Measurements from ENCODE around the gene VWF.

The VWF gene

DNA sequence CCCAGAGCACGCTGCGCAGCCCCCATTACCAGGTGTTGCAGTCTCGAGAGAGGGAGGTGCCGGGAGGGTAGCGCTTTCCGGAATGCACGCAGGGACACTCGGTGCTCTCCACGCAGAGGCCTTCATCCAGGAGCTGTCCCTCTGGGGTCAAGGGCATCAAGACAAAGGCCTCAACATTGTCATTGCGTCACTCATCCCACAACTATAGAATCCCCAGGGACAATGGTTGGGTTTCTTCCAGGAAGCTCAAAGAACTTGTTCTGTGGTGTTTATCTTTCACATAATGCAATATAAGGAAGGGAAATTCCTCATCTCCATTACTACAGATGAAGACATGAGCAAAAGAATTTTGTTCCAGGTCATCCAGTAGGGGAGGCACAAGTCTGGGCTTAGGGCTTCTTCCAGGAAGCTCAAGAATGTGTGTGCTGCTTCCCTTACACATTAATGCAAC lies 52.1 kb downstream of the VWF start:
- Mint-ChIP-seq H3K27me3 (ENCODE audit: low read depth) (peaks cover 69% of the 10 kb centered on the region), H3K27ac (no peak overlapping the region)

DNA sequence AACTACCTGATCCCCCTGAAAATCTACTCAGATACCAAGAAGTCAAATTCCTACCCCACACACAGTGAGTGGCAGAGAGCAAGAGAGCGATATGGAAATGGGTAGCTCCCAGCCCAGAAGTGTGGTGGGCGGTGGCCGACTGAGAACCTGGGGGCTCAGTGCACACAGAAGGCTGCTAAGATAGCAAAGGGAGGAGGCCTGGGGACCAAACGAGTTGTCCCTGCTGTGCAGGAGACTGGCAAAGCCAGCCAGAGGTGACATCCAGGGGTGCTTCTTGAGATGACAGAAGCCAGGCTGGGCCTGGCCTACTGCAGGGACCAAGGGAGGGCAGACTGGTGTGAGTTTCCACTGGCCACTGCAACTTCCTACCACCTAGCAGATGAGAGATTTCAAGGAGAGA lies 52.9 kb downstream of the VWF start:
- no peak overlapping the region for H3K27ac Mint-ChIP-seq
- DNase-seq (ENCODE audit: low spot score): no peak

More for the DNA sequence above, 52.1 kb downstream of the VWF start:
- H3K4me1 Mint-ChIP-seq (ENCODE audit: low read depth): peaks cover 38% of the 10 kb centered on the region
- H3K4me3 Mint-ChIP-seq: no peak overlapping the region
- no peaks in the 10 kb centered on the region for H3K9me3 Mint-ChIP-seq
- DNase-seq (ENCODE audit: low spot score): no peak
- no peaks in the 10 kb centered on the region for H3K36me3 Mint-ChIP-seq (ENCODE audit: low read depth)

DNA sequence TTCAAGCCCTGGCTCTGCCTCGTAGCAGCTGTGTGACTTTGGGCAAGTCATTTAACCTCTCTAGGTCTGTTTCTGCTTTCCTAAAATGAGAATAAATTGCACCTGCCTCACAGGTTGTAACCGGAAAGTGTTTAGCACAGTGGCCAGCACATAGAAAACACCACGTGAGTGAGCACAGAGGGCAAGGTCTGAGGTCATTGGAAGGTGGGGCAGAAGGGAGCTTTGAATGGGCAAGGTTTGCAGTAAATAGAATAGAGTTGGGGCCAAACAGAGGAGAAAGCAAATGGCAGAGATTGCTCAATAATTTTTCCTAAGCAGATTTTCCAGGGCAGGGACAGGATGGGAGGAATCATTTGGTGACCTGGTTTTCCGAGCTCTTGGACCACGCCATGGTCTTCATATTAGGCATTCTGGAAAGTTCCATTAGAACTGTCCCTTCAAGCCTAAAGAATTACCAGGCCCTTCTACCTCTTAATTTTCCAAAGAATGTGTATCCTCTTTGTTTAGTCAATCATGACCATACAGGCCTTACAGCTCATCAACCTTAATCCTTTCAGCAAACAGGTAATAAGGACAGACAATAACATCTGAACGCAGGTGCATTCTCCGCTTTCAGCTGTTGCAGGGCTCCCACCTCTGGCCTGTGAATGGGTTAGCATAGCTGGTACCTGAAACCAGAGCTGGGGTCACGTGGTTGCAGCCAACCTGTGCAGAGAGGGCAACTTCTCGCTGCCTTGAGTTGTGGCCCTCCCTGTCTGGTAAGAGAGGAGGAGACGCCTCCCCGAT lies 53.8 kb downstream of the VWF start:
- Mint-ChIP-seq H3K27me3 (ENCODE audit: low read depth) (peaks cover 63% of the 10 kb centered on the region), H3K4me3 (no peak overlapping the region), H3K4me1 (ENCODE audit: low read depth) (peaks cover 32% of the 10 kb centered on the region), H3K9me3 (no peaks in the 10 kb centered on the region), H3K27ac (no peak overlapping the region), H3K36me3 (ENCODE audit: low read depth) (no peaks in the 10 kb centered on the region)
- no peak for DNase-seq (ENCODE audit: low spot score)

More for the DNA sequence above, 52.9 kb downstream of the VWF start:
- H3K4me3 Mint-ChIP-seq: no peak overlapping the region
- H3K27me3 Mint-ChIP-seq (ENCODE audit: low read depth): peaks cover 71% of the 10 kb centered on the region
- H3K36me3 Mint-ChIP-seq (ENCODE audit: low read depth): no peaks in the 10 kb centered on the region
- H3K4me1 Mint-ChIP-seq (ENCODE audit: low read depth): peaks cover 38% of the 10 kb centered on the region
- H3K9me3 Mint-ChIP-seq: no peaks in the 10 kb centered on the region

DNA sequence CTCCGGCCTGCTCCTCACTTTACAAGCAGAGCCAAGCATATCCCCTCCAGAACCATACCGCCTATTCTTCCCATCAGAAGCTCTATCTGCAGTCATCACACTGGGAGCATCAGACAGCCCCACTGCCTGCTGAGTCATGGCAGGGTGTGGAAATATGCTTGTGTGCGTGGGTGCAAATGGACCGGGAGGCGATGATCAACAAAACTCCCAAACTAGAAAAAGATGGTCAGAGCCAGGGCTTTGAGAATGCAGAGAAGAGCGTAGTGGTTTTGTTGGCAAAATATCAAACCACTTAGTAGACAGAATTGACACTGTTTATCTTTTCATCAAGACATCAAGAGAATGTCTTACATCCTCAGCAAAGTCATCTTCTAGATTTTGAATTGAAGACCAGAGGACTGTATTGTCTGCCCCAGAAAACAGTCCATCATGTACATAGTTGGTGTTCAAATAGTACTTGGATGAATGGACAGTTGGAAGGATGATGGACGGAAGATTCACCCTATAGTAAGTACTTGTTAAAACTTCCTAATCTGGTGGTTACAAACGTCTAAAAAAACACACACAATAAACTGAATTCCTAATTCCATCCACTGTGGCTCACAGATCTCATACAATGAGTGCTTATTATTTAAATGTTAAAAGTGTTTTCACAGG lies 54.9 kb downstream of the VWF start:
- Mint-ChIP-seq H3K4me3 (peak overlapping the region; percentile 49), H3K27me3 (ENCODE audit: low read depth) (peaks cover 52% of the 10 kb centered on the region), H3K9me3 (no peaks in the 10 kb centered on the region), H3K4me1 (ENCODE audit: low read depth) (peaks cover 24% of the 10 kb centered on the region), H3K27ac (no peak overlapping the region), H3K36me3 (ENCODE audit: low read depth) (no peaks in the 10 kb centered on the region)
- peak; percentile 61 for DNase-seq (ENCODE audit: low spot score)

DNA sequence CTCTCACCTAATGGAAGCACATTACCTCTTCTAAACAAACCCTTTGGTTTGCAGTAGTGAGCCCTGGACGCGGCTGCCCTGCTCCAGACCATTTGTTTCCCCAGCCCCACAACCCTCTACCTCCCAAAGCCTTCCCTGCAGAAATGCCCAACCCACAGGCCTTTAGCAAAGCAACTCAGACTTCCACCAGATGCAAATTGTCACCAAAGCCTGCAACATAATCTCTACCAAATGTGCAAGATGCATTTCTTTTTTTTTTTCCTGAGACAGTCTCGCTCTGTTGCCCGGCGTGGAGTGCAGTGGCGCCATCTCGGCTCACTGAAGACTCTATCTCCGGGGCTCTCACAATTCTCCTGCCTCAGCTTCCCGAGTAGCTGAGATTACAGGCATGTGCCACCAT lies 56.2 kb downstream of the VWF start:
- Mint-ChIP-seq H3K4me3 (no peak overlapping the region), H3K9me3 (no peaks in the 10 kb centered on the region), H3K36me3 (ENCODE audit: low read depth) (no peaks in the 10 kb centered on the region), H3K4me1 (ENCODE audit: low read depth) (peaks cover 16% of the 10 kb centered on the region), H3K27ac (no peak overlapping the region), H3K27me3 (ENCODE audit: low read depth) (peaks cover 48% of the 10 kb centered on the region)
- no peak for DNase-seq (ENCODE audit: low spot score)

DNA sequence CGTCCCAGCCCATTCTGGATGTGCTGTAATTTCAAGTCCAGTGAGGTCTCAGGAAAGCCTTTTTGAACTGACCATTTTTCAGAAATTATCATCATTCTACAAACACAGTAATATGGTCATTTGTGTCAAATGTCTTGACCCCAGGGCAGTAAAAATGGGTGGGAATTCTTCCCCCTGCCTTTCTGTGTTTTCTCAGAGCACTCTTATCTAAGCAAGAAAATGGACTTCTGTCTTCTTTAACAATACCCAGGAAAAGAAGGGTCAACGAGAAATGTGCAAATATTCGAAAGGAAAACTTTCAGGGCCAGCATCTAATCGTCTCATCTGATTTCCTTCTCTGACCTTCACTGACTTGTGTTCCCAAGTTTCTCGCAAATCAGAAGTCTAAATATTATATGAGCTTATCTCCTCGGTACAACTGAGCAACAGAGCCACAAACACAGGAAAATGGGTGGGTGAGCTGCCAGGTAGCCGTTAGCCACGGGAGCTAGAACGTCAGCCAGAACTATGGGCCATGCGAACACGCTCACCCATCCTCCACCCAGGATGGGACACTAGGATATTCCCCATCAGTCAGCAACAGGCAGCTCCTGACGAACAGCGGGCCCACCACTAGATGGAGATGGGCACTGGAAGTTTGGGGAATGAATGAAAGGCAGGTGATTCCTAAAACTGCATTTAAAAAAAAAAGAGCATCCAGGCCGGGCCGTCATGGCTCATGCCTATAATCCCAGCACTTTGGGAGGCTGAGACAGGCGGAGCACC lies 57.1 kb downstream of the VWF start:
- no peak for DNase-seq (ENCODE audit: low spot score)
- no peak overlapping the region for H3K4me3 Mint-ChIP-seq
- no peaks in the 10 kb centered on the region for H3K9me3 Mint-ChIP-seq
- peaks cover 43% of the 10 kb centered on the region for H3K27me3 Mint-ChIP-seq (ENCODE audit: low read depth)
- H3K4me1 Mint-ChIP-seq (ENCODE audit: low read depth): peaks cover 16% of the 10 kb centered on the region
- H3K36me3 Mint-ChIP-seq (ENCODE audit: low read depth): no peaks in the 10 kb centered on the region
- H3K27ac Mint-ChIP-seq: no peak overlapping the region

DNA sequence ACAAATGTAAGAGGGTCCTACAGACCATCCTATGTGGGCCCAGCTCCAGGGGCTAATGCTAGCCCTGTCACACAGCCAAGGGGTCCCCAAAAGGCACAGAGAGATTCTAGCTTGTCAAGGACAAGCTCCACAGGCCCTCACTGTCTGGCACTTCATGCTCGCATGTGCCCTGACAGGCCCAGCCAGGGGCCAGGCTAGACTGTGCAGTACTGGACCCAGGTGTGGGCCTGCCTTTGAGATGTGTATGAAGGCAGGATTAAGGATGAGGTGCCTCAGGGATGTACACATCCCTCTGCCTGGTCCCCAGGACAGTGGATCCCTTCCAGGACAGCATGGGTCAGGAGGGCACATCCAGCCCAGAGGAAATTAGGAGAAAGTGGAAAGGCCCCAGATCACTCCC lies 57.8 kb downstream of the VWF start:
- Mint-ChIP-seq H3K4me3 (no peak overlapping the region), H3K27ac (no peak overlapping the region), H3K27me3 (ENCODE audit: low read depth) (peaks cover 36% of the 10 kb centered on the region), H3K36me3 (ENCODE audit: low read depth) (no peaks in the 10 kb centered on the region), H3K4me1 (ENCODE audit: low read depth) (peaks cover 16% of the 10 kb centered on the region), H3K9me3 (no peaks in the 10 kb centered on the region)
- DNase-seq (ENCODE audit: low spot score): no peak

DNA sequence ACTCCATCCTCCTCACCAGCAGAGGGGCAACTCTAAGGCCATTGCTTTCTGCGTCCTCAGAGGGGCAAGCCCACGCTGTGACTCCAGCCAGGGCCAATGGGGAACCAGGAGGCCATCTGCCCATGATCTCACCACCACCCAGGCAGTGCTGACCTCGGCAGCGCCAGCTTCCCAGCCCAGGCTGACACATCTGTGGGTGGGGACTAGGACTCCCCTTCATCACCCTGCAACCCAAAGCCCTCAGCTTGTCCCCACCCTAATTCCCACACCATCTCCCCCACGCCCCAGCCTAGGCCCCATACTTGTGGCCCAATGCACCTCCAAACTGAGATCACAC lies 58.6 kb downstream of the VWF start:
- no peak overlapping the region for H3K4me3 Mint-ChIP-seq
- no peaks in the 10 kb centered on the region for H3K36me3 Mint-ChIP-seq (ENCODE audit: low read depth)
- peaks cover 16% of the 10 kb centered on the region for H3K4me1 Mint-ChIP-seq (ENCODE audit: low read depth)
- H3K27ac Mint-ChIP-seq: no peak overlapping the region
- H3K9me3 Mint-ChIP-seq: no peaks in the 10 kb centered on the region
- H3K27me3 Mint-ChIP-seq (ENCODE audit: low read depth): peaks cover 27% of the 10 kb centered on the region
- no peak for DNase-seq (ENCODE audit: low spot score)

DNA sequence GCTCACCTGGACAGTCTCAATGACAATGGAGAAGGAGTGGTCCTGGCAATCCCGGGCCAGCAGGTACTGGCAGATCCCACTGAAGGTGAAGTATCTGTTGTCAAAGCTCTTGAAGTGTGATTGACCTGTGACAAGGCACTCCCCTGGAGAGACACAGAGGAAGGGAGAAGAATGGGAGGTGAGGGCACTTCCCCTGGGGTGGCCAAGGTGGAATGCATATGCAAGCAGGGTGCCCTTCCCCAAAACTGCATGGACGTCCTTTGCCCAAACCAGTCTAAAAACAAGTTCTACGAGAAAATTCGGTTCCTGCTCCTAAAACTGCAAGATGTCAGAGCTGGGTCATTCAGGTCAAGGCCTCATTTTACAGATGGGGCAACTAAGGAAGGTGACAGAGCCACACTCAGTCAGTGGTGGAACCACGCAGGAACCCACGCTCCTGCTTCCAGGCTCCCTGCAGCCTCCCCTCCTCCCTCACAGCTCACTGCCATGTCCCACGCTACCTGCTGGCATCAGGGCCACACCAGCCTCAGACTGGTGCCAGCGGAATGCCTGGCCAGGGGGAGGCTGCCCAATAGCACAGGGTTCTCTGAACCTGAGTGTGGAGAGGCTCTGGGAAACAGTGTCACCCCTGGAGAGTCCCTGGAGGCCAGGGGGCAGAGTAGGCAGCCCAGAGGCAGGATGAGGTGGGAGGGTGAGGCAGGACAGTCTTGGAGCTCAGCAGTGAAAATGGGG lies 59.2 kb downstream of the VWF start:
- DNase-seq (ENCODE audit: low spot score): no peak
- H3K9me3 Mint-ChIP-seq: no peaks in the 10 kb centered on the region
- H3K27me3 Mint-ChIP-seq (ENCODE audit: low read depth): peaks cover 22% of the 10 kb centered on the region
- no peak overlapping the region for H3K4me3 Mint-ChIP-seq
- no peaks in the 10 kb centered on the region for H3K36me3 Mint-ChIP-seq (ENCODE audit: low read depth)
- peak overlapping the region; percentile 10 for H3K27ac Mint-ChIP-seq
- H3K4me1 Mint-ChIP-seq (ENCODE audit: low read depth): peaks cover 13% of the 10 kb centered on the region

DNA sequence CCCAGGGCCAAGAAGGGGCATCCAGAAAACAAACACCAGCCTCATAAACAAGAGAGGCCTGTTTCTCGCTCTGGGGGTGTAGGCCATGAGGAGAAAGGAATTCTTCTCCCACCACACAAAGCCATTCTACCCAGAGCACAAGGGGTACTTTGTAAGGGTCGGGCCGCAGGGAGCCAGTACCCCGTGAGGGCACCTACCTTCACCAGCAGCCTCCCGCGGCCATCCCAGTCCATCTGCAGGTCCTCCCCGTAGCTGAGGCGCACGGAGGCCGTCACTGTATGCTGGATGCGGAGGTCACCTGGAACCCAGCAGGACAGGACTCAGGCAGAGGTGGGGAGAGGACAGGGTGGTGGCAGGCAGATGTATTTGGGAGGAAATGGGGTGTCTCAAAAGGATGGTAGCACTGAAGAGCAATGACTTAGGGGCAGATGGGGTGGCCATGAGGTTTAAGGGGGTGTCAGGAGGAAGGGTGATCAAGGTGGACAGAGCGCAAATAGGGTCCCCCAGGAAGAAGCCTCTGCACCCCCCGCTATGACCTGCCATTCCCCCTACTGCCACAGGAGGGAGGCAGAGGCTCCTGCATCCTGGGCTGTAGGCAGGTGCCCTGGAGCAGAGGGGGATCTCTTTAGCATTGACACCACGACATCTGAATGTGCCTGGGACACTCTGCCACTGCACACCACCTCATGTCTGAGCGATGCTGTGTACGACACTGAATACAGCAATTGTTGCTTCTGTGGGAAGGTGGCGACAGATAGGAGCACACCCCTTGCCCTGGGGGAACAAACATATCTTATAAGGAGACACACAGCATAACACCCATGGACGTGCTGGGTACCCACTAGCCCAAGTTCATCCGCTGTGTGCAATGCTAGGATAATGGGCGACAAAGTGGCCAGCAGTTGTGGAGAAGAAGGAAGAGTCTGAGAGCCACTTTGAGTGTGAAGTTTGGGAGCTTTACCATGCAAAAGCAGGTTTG lies 61.4 kb downstream of the VWF start:
- Mint-ChIP-seq H3K4me1 (ENCODE audit: low read depth) (no peaks in the 10 kb centered on the region), H3K4me3 (no peak overlapping the region), H3K27ac (no peak overlapping the region), H3K27me3 (ENCODE audit: low read depth) (peaks cover 13% of the 10 kb centered on the region), H3K9me3 (no peaks in the 10 kb centered on the region), H3K36me3 (ENCODE audit: low read depth) (no peaks in the 10 kb centered on the region)
- peak; percentile 24 for DNase-seq (ENCODE audit: low spot score)

DNA sequence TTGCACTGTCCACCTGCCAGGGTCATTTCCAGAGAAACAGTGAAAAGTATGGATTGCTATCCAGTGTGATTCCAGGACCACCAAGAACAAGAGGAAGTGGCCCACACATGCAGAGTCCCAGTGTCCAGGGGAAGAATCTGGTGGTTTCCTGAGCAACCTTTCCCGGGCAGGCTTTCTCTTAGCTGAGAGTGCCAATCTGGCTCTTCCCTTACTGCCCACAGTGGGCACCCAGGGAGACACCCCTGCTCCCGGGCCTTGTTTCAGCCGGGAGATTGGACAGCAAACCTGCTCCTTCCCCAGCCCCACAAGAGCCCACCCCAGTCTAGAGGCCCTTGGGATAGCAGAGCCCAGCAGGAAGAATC lies 62.1 kb downstream of the VWF start:
- DNase-seq (ENCODE audit: low spot score): no peak
- no peak overlapping the region for H3K27ac Mint-ChIP-seq
- no peaks in the 10 kb centered on the region for H3K4me1 Mint-ChIP-seq (ENCODE audit: low read depth)
- H3K9me3 Mint-ChIP-seq: no peaks in the 10 kb centered on the region
- H3K4me3 Mint-ChIP-seq: no peak overlapping the region
- peaks cover 10% of the 10 kb centered on the region for H3K27me3 Mint-ChIP-seq (ENCODE audit: low read depth)
- no peaks in the 10 kb centered on the region for H3K36me3 Mint-ChIP-seq (ENCODE audit: low read depth)

DNA sequence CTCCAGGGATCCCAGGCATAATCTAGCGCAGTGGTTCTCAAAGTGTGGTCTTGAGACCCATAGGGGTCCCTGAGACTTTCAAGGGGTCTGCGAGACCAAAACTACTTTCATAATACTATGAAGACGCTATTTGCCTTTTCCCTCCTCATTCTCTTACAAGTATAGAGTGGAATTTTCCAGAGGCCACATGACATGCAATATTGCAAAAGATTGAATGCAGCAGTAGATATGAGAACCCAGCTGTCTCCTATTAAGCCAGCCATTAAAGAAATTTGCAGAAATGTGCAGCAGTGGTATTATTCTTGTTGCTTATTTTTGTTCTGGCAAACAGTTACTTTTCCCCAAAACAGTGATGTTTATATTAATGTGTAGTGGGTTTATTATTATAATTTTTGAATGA lies 62.8 kb downstream of the VWF start:
- no peak overlapping the region for H3K4me3 Mint-ChIP-seq
- H3K36me3 Mint-ChIP-seq (ENCODE audit: low read depth): no peaks in the 10 kb centered on the region
- H3K27me3 Mint-ChIP-seq (ENCODE audit: low read depth): peaks cover 7% of the 10 kb centered on the region
- no peak for DNase-seq (ENCODE audit: low spot score)
- H3K27ac Mint-ChIP-seq: no peak overlapping the region
- H3K4me1 Mint-ChIP-seq (ENCODE audit: low read depth): no peaks in the 10 kb centered on the region
- H3K9me3 Mint-ChIP-seq: no peaks in the 10 kb centered on the region

All from T-helper 2 cell treated with Interferon-gamma antibody and Interleukin-4, amounts not matched to agents 5 μg/mL and 100 μg/mL, for 36 hours (primary cell).